GM19468 (cell line): ENCODE data around the gene PSMC6.
A peak's percentile ranks its signal among the peaks of the same experiment; 100 is the strongest.

Experiments used
- ATAC-seq: cut with Tn5 transposase; IDR thresholded peaks from one replicate; pipeline ENCODE4 v1.9.1; 2021; ENCODE audit warnings: mild to moderate bottlenecking, moderate library complexity, moderate number of reproducible peaks; ENCODE audit not compliant: unreplicated experiment; ENCODE audit errors: extremely low read depth

PSMC6 gene

GRCh38 chr14:52706724-52707706, at the start of gene PSMC6:
PSMC6 (plus strand) TSS chr14:52707200; CDS start chr14:52707220, 20 bp downstream.
- peak; percentile 84 for ATAC-seq

- no peak for ATAC-seq
These were observed 46.7 kb upstream of the PSMC6 start for GRCh38 chr14:52660325-52660724.

GRCh38 chr14:52660832-52661231, 46.2 kb upstream of the PSMC6 start:
- no peak for ATAC-seq

- no peak for ATAC-seq
These were observed 45.7 kb upstream of the PSMC6 start for GRCh38 chr14:52661314-52661713.

GRCh38 chr14:52663850-52664249, 43.1 kb upstream of the PSMC6 start:
- ATAC-seq = no peak

GRCh38 chr14:52678591-52678990, 28.4 kb upstream of the PSMC6 start:
- ATAC-seq = no peak

GRCh38 chr14:52683985-52684520, 22.9 kb upstream of the PSMC6 start:
- no peak for ATAC-seq

- no peak for ATAC-seq
These were observed 20.8 kb upstream of the PSMC6 start for GRCh38 chr14:52686176-52686575.

GRCh38 chr14:52690983-52691760, 15.8 kb upstream of the PSMC6 start:
- no peak for ATAC-seq

GRCh38 chr14:52692248-52692962, 14.6 kb upstream of the PSMC6 start:
- ATAC-seq = no peak

- no peak for ATAC-seq
These were observed 14.0 kb upstream of the PSMC6 start for GRCh38 chr14:52693036-52693435.

GRCh38 chr14:52693532-52693931, 13.5 kb upstream of the PSMC6 start:
- ATAC-seq = no peak

GRCh38 chr14:52694761-52695480, 12.1 kb upstream of the PSMC6 start:
- peak; percentile 33 for ATAC-seq

GRCh38 chr14:52695481-52696091, 11.4 kb upstream of the PSMC6 start, which contains the start of gene ERO1A:
ERO1A (minus strand) TSS chr14:52695558; CDS start chr14:52695481, 77 bp downstream.
- peak; percentile 26 for ATAC-seq

- ATAC-seq = no peak
These were observed 6.3 kb upstream of the PSMC6 start for GRCh38 chr14:52700701-52701172.

GRCh38 chr14:52701223-52701622, 5.8 kb upstream of the PSMC6 start:
- no peak for ATAC-seq

- ATAC-seq = no peak
These were observed 3.8 kb upstream of the PSMC6 start for GRCh38 chr14:52703225-52703624.

GRCh38 chr14:52703664-52704063, 3.3 kb upstream of the PSMC6 start:
- no peak for ATAC-seq

GRCh38 chr14:52706286-52706685, 714 bp upstream of the PSMC6 start:
- ATAC-seq = no peak
